ENCODE measurements around the gene ACSF2.

- TF ChIP-seq CTCF (IDR thresholded peaks at IDR 0.05) (no peak), POLR2AphosphoS5 (IDR thresholded peaks at IDR 0.05; ENCODE audit: low read depth, low read length) (no peak; the same call in none of the 2 replicates), SIN3A (IDR thresholded peaks at IDR 0.05; ENCODE audit: borderline replicate concordance, insufficient read depth, low read depth, low read length) (no peak), TCF7L2 (IDR thresholded peaks at IDR 0.05; ENCODE audit: low read depth, low read length) (no peak)
- TF ChIP-seq, protein P1, sequence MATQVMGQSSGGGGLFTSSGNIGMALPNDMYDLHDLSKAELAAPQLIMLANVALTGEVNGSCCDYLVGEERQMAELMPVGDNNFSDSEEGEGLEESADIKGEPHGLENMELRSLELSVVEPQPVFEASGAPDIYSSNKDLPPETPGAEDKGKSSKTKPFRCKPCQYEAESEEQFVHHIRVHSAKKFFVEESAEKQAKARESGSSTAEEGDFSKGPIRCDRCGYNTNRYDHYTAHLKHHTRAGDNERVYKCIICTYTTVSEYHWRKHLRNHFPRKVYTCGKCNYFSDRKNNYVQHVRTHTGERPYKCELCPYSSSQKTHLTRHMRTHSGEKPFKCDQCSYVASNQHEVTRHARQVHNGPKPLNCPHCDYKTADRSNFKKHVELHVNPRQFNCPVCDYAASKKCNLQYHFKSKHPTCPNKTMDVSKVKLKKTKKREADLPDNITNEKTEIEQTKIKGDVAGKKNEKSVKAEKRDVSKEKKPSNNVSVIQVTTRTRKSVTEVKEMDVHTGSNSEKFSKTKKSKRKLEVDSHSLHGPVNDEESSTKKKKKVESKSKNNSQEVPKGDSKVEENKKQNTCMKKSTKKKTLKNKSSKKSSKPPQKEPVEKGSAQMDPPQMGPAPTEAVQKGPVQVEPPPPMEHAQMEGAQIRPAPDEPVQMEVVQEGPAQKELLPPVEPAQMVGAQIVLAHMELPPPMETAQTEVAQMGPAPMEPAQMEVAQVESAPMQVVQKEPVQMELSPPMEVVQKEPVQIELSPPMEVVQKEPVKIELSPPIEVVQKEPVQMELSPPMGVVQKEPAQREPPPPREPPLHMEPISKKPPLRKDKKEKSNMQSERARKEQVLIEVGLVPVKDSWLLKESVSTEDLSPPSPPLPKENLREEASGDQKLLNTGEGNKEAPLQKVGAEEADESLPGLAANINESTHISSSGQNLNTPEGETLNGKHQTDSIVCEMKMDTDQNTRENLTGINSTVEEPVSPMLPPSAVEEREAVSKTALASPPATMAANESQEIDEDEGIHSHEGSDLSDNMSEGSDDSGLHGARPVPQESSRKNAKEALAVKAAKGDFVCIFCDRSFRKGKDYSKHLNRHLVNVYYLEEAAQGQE (IDR thresholded peaks at IDR 0.05; ENCODE audit: insufficient read depth in 1 of 2, low read depth in 2 of 2, low read length in 1 of 2) = no peak
Observed at GRCh38 chr17:50380369-50381259, 45.4 kb upstream of the ACSF2 start.

Data from Panc1 (cell line).